ENCODE results near the gene PPP2R5C.

Gene PPP2R5C

DNA sequence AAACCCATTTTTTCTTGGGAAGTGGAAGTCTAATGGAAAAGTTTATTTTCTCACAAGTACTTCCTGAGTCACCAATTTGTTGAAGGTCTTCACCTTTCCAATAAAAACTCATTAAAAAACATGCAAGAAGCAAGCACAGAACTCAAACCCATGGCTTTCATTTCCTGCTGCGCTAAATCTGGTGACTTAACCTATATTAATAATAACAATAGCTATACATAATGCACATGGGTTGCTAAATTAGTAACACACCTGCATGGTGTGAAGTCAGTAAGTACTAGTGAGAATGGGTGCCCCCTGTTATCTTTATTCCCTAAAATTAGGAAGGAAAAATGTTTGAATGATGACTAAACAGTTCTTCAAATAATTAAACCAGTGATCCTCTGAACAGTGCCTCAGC lies 52.3 kb downstream of the PPP2R5C start:
- DNase-seq (ENCODE audit: low spot score) = no peak

GRCh38 chr14:101814934-101815333 lies 53.4 kb downstream of the PPP2R5C start:
- DNase-seq (ENCODE audit: low spot score) = no peak

DNA sequence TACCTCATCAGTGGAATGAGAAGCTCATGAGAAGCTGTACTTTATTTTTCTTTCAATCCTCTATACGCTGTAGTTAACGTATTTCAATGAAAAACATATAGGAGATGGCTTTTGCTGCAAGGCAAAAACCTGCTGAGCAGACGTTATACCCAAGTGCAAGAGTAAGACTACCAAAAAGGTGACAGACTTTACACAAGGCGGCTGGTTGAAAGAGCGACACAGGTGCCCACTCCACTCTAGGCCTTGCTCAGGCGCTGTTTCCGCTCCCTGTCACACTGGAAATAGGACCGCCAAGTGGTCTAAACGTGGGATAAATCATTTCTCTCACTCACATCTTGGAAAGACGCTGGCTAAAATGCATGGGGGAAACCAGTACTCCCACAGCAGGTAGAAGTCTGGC lies 54.5 kb downstream of the PPP2R5C start:
- DNase-seq (ENCODE audit: low spot score) = no peak

GRCh38 chr14:101817501-101818001 lies 56.0 kb downstream of the PPP2R5C start:
- no peak for DNase-seq (ENCODE audit: low spot score)

GRCh38 chr14:101819251-101819990 lies 57.9 kb downstream of the PPP2R5C start:
- DNase-seq (ENCODE audit: low spot score) = no peak

DNA sequence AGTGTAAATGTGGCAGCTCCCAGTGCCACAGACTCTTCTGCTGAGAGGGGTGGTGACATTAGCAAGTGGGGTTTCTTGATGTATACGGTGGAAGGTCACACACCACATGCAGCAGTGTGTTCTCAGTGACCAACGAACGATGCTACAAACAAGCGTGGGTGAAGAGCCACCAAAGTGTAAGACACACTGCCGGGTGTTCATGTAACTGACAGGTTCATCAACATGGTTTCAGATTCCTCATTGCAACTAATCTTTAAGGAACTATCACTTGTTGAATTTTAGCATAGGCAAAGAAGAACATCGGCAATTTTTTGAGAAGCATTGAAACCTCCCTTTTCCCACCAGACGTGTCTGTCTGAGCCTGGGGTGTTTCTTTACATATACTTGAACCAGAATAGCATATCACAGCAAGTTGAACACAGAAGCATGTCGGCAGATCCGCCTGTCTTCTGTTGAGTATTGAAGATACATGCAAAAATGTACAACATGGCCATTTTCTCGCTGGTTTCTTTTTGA lies 58.8 kb downstream of the PPP2R5C start:
- DNase-seq (ENCODE audit: low spot score) = no peak

GRCh38 chr14:101821528-101821927 lies 60.0 kb downstream of the PPP2R5C start:
- no peak for DNase-seq (ENCODE audit: low spot score)

GRCh38 chr14:101823066-101823465 lies 61.6 kb downstream of the PPP2R5C start:
- DNase-seq (ENCODE audit: low spot score) = no peak

GRCh38 chr14:101823511-101824120 lies 62.1 kb downstream of the PPP2R5C start:
- no peak for DNase-seq (ENCODE audit: low spot score)

DNA sequence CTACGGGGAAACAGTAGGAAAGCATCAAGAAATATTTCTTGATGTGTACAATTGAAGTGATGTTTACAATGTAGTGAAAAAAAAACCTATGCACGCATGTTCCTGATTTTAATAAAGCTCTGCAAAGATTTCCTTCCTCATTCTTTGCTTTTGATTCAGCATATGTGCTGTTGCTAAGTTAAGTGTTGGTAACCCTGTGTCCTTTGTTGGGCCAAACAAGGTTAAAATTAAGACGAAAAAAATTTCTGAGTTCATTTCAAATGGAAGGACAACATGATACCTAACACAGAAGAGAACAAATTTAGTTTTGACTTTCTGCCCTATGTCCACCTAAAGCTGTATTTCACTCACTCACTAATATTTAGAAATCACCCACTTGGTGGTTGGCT lies 62.8 kb downstream of the PPP2R5C start:
- DNase-seq (ENCODE audit: low spot score) = no peak

DNA sequence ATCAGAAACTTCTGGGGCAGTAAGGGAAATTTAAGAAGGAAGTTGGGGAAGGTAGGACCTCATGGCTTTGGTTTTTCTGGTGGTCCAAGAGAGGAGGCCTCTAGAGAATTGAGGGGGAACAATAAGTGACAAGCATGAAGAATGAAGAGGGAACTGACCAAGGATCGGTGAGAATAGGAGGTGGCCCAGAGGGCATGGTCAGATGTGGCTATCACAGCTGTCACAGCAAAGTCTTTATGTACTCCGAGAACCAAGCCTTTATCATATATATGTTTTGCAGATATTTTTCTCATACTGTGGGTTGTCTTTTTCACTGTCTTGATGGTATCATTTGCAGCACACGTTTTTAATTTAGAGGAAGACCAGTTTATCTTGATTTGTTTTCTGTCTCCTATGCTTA lies 64.3 kb downstream of the PPP2R5C start:
- no peak for DNase-seq (ENCODE audit: low spot score)

DNA sequence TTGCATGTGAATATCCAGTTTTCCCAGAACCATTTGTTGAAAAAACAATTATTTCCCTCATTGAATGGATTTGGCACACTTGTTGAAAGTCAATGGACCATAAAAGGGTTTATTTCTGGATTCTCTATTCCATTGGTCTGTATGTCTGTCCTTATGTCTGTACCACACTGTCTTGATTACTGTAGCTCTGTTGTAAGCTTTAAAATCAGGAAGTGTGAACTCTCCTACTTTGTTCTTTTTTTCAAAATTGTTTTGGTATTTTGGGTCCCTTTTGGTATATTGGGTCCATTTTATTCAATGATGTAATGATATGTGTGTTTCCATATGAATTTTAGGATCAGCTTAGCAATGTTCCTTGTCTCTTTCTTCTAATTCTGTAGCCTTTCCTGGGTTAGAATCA lies 64.8 kb downstream of the PPP2R5C start:
- no peak for DNase-seq (ENCODE audit: low spot score)

GRCh38 chr14:101827286-101827685 lies 65.8 kb downstream of the PPP2R5C start:
- DNase-seq (ENCODE audit: low spot score) = no peak

DNA sequence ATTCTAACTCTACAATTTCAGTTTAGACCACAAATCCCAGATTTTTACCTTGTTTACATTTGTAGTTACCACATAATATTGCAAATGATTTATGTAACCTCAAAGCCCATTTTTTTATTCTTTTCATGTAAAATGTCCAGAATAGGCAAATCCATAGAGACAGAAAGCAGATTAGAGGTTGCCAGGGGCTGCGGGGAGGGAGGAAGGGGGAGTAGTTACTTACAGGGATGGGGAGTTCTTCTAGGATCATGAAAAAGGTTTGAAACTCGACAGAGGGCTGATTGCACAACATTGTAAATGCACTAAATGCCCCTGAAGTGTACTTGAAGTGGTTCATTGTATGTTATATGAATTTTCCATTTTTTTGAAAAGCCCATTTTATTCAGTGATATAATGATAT lies 66.5 kb downstream of the PPP2R5C start:
- DNase-seq (ENCODE audit: low spot score) = no peak

DNA sequence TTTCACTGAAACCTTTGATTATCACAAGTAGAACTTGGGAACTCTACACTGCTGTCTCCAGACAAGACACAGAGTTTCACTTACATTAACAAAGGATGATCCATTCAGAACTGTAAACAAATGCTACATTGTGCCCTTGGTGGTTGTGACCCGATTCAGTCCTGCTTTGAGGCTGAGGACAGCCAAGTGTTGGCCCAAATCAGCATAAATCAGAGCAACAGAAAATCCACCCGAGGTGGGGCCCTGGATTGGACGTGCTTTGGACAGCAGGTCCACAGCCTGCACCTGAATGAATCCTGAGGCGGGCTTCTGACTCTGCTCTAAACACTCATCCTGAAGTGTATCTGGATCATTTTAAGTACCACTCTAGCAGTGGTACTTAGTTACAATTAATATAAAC lies 68.8 kb downstream of the PPP2R5C start:
- DNase-seq (ENCODE audit: low spot score) = no peak

DNA sequence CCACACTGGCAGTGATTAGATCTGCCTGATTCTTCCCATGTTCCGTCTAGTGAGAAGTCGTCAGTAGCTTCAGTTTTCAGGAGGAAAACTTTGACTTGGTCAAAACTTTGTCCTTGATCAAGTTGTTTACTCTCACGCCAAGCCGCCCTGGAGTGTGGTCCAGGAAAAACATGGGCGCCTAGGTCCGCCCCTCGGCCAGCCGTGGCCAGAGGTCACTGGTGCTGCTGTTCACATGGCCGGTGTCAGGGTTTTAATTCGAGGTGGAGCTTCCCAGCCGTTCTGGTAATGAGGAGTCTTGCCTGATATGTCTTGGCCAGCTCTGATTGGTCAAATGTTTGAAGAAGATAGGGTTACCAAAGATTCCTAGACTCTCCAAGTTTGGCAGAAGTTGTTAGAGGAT lies 71.5 kb downstream of the PPP2R5C start:
- no peak for DNase-seq (ENCODE audit: low spot score)

GRCh38 chr14:101834397-101834796 lies 72.9 kb downstream of the PPP2R5C start:
- no peak for DNase-seq (ENCODE audit: low spot score)

DNA sequence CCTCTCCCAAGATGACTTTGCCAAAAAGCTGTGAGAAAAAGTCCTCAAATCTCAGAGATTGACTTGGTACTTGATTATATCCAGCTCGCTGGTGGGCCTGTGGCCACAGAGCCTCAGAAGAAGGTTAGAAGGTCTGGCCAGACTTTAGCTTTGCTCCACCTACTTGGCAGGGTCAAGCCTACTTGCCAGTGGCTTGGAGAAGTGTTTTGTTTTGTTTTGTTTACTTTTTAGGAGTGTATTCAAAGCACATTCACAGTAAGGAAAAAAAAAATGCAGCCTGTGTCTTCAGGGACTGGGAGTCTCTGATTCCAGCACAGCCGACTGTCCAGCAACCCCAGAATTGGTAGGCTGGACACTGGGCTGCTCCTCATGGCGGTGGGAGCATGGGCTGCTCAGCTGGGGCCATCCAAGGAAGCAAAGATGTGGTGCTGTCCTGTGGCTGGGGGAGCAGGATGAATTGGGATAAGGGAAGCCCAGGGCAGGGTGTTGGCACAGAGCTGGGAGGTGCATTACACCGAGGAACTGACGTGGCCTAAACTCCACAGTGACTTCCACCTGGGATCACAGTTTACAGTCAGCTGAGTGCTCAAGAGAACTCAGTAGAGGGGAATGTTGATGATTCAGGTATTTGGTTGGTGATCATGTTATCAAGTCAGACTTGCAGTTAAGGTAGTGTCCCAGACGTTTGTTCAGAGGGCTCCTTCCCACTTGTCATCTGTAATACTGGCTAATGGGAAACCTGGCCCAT lies 73.5 kb downstream of the PPP2R5C start:
- DNase-seq (ENCODE audit: low spot score) = no peak

- DNase-seq (ENCODE audit: low spot score) = no peak
These were observed 74.1 kb downstream of the PPP2R5C start for GRCh38 chr14:101835566-101835965.

GRCh38 chr14:101836135-101836534 lies 74.6 kb downstream of the PPP2R5C start:
- no peak for DNase-seq (ENCODE audit: low spot score)

- no peak for DNase-seq (ENCODE audit: low spot score)
These were observed 77.0 kb downstream of the PPP2R5C start for GRCh38 chr14:101838476-101838875.

- no peak for DNase-seq (ENCODE audit: low spot score)
These were observed 77.7 kb downstream of the PPP2R5C start for GRCh38 chr14:101839236-101839635.
